OCI-LY7 (cell line): Measurements from ENCODE around the gene PCK1. TPM values are rescaled to one million over a fixed set of nuclear protein-coding genes. Genes with fewer than 3 reads are reported as not detected.
A peak's percentile ranks its signal among the peaks of the same experiment; 100 is the strongest.

Experiments
- BruUV-seq: library from RNA; stranded (reverse); fragments of 400-500 nt; replicated peaks from 2 replicates; lab custom pipeline; 2021; lab: Mats Ljungman, UMichigan
- CTCF ChIA-PET: fragments of 300-600 bp; sonication (Branson Sonifier 250); formaldehyde crosslinking; loops from one replicate; lab custom pipeline; 2022; ENCODE audit warnings: antibody characterized with exemption; ENCODE audit not compliant: unreplicated experiment; lab: Charles Lee
- POLR2A ChIA-PET: fragments of 300-600 bp; sonication (Branson Sonifier 250); formaldehyde crosslinking; loops from one replicate; lab custom pipeline; 2022; ENCODE audit warnings: antibody characterized with exemption; lab: Charles Lee
- DNase-seq: peaks from one replicate; pipeline ENCODE4 v3.0.0-alpha.2; 2015; ENCODE audit warnings: low spot score
- H2AFZ ChIP-seq: fragments of 200-600 bp; sonication (generic), shearing (Covaris generic); 2 replicates; pipeline ENCODE4 v1.6.1; 2014; ENCODE audit warnings: mild to moderate bottlenecking, antibody characterized with exemption, low read length, moderate library complexity
- H3K27ac ChIP-seq: fragments of 200-600 bp; sonication (generic); 2 replicates; pipeline ENCODE4 v1.5.1; 2014; ENCODE audit warnings: mixed run types, low read depth, mild to moderate bottlenecking, moderate library complexity, low read length, inconsistent platforms; ENCODE audit not compliant: poor library complexity, severe bottlenecking
- H3K36me3 ChIP-seq: fragments of 200-600 bp; sonication (generic); 2 replicates; pipeline ENCODE4 v1.6.1; 2014; ENCODE audit warnings: mild to moderate bottlenecking, antibody characterized with exemption, low read length, moderate library complexity, mixed read lengths; ENCODE audit not compliant: insufficient read depth
- H3K4me1 ChIP-seq: fragments of 200-600 bp; sonication (generic); 2 replicates; pipeline ENCODE4 v1.5.1; 2014; ENCODE audit warnings: mild to moderate bottlenecking, low read length; ENCODE audit not compliant: insufficient read depth, poor library complexity, severe bottlenecking
- H3K4me2 ChIP-seq: fragments of 200-600 bp; sonication (generic); 2 replicates; pipeline ENCODE4 v1.6.1; 2014; ENCODE audit warnings: mild to moderate bottlenecking, low read length
- H3K4me3 ChIP-seq: fragments of 200-600 bp; sonication (generic); 2 replicates; pipeline ENCODE4 v1.5.1; 2014; ENCODE audit warnings: mild to moderate bottlenecking, low read depth, low read length; ENCODE audit not compliant: poor library complexity, severe bottlenecking
- H3K79me2 ChIP-seq: fragments of 200-600 bp; sonication (generic); 2 replicates; pipeline ENCODE4 v1.6.1; 2016; ENCODE audit warnings: low read depth, mild to moderate bottlenecking, low read length, moderate library complexity, mixed read lengths; ENCODE audit not compliant: insufficient read depth
- H3K9me2 ChIP-seq: fragments of 200-600 bp; sonication (generic); 2 replicates; pipeline ENCODE4 v1.6.1; 2016; ENCODE audit warnings: mild to moderate bottlenecking, low read length, mixed read lengths; ENCODE audit not compliant: insufficient read depth
- H3K9me3 ChIP-seq: fragments of 200-600 bp; sonication (generic); 2 replicates; pipeline ENCODE4 v1.6.1; 2014; ENCODE audit warnings: mild to moderate bottlenecking, mixed run types, low read length, mixed read lengths
- H4K20me1 ChIP-seq: fragments of 200-600 bp; sonication (generic); 2 replicates; pipeline ENCODE4 v1.6.1; 2014; ENCODE audit warnings: mild to moderate bottlenecking, antibody characterized with exemption, low read length, moderate library complexity, mixed read lengths; ENCODE audit not compliant: insufficient read depth
- EZH2phosphoT487 ChIP-seq: fragments of 200-600 bp; sonication (generic); IDR thresholded peaks from 2 replicates; pipeline ENCODE4 v1.6.1; 2018; ENCODE audit warnings: low read depth, borderline replicate concordance, mild to moderate bottlenecking, mixed run types, antibody characterized with exemption, low read length, moderate library complexity, mixed read lengths
- intact Hi-C: fragments of 100-400 bp; cut with micrococcal nuclease; formaldehyde crosslinking; loops from one replicate; pipeline ENCODE4 v1.10.0; 2022; ENCODE audit not compliant: unreplicated experiment
- total RNA-seq, 2 experiments: library from RNA; depleted of rRNA in 1 of 2; stranded (reverse); fragments of >200 nt in 1 of 2; shearing (Covaris generic) in 1 of 2; gene quantifications; 2 replicates each; pipeline ENCODE4 v1.2.3, GENCODE V29; 2014 to 2022
- TF ChIP-seq, protein P1 (sequence below): fragments of 200-600 bp; sonication (generic); conservative IDR thresholded peaks from 2 replicates; pipeline ENCODE4 v1.5.1; 2014; ENCODE audit warnings: mild to moderate bottlenecking, antibody characterized with exemption, low read length, moderate library complexity, mixed read lengths

The PCK1 gene
- total RNA-seq, 2 experiments from 2014 or later: 6.9 to 13.0 TPM

DNA sequence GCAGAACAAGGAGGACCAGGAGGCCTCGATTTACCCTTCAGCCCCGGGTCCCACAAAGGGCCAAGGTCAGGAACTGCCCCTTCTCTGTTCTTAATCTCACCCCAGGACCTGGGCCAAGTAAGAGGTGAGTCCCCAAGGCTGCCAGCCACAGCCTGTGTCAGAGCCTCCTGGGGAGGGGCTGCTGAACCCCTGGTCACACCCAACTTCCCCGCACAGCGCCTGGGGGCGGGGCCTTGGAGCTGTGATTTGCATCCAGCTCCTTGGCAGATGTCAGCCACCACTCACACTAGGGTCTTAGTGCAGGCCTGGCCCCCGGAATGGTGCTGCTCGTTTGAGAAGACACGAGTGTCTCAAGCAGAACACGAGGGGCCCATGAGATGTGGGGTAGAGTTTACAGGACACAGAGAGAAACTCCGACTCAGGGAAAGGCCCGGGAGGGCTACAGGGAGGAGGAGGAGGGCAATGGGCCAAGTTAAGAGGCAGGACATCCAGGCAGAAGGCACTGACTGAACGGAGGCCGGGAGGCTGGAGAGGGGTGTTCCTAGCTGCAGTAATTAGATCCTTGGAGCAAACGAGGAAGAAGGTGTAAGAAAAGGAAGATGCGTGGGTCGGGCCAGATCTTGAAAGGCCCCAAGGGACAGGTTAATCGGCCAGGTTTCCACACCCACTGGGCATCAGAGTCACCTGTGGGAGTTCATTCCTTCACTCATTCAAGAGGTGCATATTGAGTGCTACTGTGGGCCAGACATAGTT lies 32.4 kb downstream of the PCK1 start:
- Histone ChIP-seq H3K4me3 (no peak overlapping the region), H2AFZ (no peak overlapping the region), H3K27ac (no peak overlapping the region), H3K36me3 (no peaks in the 10 kb centered on the region), H3K4me1 (peaks cover 13% of the 10 kb centered on the region), H3K79me2 (no peaks in the 10 kb centered on the region), H4K20me1 (no peaks in the 10 kb centered on the region), H3K9me2 (no peaks in the 10 kb centered on the region), H3K9me3 (no peaks in the 10 kb centered on the region), H3K4me2 (no peak overlapping the region; the same call in 1 of the 2 replicates)
- TF ChIP-seq EZH2phosphoT487: no peak
- TF ChIP-seq, protein P1, sequence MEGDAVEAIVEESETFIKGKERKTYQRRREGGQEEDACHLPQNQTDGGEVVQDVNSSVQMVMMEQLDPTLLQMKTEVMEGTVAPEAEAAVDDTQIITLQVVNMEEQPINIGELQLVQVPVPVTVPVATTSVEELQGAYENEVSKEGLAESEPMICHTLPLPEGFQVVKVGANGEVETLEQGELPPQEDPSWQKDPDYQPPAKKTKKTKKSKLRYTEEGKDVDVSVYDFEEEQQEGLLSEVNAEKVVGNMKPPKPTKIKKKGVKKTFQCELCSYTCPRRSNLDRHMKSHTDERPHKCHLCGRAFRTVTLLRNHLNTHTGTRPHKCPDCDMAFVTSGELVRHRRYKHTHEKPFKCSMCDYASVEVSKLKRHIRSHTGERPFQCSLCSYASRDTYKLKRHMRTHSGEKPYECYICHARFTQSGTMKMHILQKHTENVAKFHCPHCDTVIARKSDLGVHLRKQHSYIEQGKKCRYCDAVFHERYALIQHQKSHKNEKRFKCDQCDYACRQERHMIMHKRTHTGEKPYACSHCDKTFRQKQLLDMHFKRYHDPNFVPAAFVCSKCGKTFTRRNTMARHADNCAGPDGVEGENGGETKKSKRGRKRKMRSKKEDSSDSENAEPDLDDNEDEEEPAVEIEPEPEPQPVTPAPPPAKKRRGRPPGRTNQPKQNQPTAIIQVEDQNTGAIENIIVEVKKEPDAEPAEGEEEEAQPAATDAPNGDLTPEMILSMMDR: no peak
- BruUV-seq: no TSS peak
- intact Hi-C loops: loop anchor here (5.0 kb wide), 1 partner anchor 501 kb away; no protein-coding TSS in a partner anchor
- POLR2A ChIA-PET: interaction anchor here (0.6 kb wide), 1 partner anchor 205 kb away, joined by 3 read pairs; no protein-coding TSS in a partner anchor
- DNase-seq: peak; percentile 26
- CTCF ChIA-PET: interaction anchor here (0.5 to 0.8 kb wide), 2 partner anchors 36 to 566 kb away, joined by 3 to 5 read pairs; no protein-coding TSS in a partner anchor

DNA sequence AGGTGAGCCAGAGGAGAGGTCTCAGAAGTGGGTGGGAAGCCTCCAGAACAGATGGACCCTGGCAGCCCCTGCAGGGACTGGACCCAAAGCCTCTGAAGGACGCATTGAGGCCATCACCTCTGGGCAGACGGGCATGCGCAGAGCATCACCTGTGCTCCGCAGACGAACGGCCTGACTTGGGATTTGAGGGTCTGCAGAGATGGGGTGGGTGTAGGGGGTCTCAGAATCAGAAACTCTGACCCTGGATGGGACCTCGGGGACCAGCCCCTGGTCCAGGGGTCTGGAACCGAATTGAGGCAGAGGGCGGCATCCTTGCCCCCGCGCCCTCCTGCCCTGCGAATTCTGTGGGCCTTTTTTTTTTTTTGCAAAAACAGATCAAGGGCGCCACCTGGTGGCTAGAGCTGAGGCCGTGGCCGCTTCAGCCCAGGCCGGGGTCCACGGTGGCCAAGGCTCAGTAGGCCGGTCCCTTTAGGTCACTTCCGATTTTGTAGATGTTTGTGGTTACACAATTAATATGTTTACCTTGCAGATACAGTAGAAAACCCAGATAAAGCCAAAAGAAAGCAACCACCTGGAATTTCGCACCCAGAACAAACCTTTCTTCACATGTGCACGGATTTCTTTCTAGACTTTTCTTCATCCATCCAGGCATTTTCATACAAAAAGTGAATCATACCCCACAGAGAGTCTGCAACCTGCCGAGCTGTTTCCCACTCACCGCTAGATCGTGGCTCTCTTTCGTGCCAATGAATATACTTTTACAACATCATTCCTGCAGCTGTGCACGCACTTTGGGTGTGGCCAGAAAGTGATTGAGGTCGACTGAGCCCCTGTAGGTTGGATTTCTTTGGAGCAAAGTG lies 33.4 kb downstream of the PCK1 start:
- H3K4me2 ChIP-seq: no peak overlapping the region
- DNase-seq: peak; percentile 63
- no peak overlapping the region for H2AFZ ChIP-seq
- H3K4me3 ChIP-seq: no peak overlapping the region
- no peaks in the 10 kb centered on the region for H3K36me3 ChIP-seq
- no peaks in the 10 kb centered on the region for H3K9me3 ChIP-seq
- peaks cover 13% of the 10 kb centered on the region for H3K4me1 ChIP-seq
- H4K20me1 ChIP-seq: no peaks in the 10 kb centered on the region
- no TSS peak for BruUV-seq
- no peaks in the 10 kb centered on the region for H3K79me2 ChIP-seq
- intact Hi-C loops: loop anchor here (1.0 to 5.0 kb wide), 3 partner anchors 95 to 502 kb away; no protein-coding TSS in a partner anchor
- ChIA-PET POLR2A (interaction anchor here (0.7 kb wide), 1 partner anchor 162 kb away, joined by 3 read pairs; no protein-coding TSS in a partner anchor), CTCF (interaction anchor here (0.6 kb wide), 2 partner anchors 195 to 211 kb away, joined by 3 read pairs; no protein-coding TSS in a partner anchor)
- TF ChIP-seq, protein P1: peak; percentile 92
- no peak for TF ChIP-seq EZH2phosphoT487
- no peaks in the 10 kb centered on the region for H3K9me2 ChIP-seq
- no peak overlapping the region for H3K27ac ChIP-seq
